Measurements from ENCODE around the gene HLA-DMA.

Gene HLA-DMA

GRCh38 chr6:32912951-32913350 lies 39.9 kb downstream of the HLA-DMA start:
- TF ChIP-seq EZH2phosphoT487 (IDR thresholded peaks at IDR 0.05; ENCODE audit: low read depth) (no peak), CTCF (IDR thresholded peaks at IDR 0.05; ENCODE audit: low read depth, low read length) (no peak)
- peaks cover 18% of the 10 kb centered on the region for H3K4me1 ChIP-seq (ENCODE audit: low read length)
- no peak overlapping the region for H3K9ac ChIP-seq (ENCODE audit: low read length)
- H3K79me2 ChIP-seq (ENCODE audit: low read length), result no peaks in the 10 kb centered on the region
- no peaks in the 10 kb centered on the region for H3K27me3 ChIP-seq (ENCODE audit: low read depth, low read length)
- no peaks in the 10 kb centered on the region for H3K9me3 ChIP-seq (ENCODE audit: insufficient read depth, low read length)
- no peaks in the 10 kb centered on the region for H4K20me1 ChIP-seq (ENCODE audit: insufficient read depth, low read length)
- H3K4me3 ChIP-seq (ENCODE audit: low read length), result no peak overlapping the region
- no peaks in the 10 kb centered on the region for H3K36me3 ChIP-seq (replicated peaks; ENCODE audit: low read depth, low read length)
- H2AFZ ChIP-seq (ENCODE audit: low read depth, low read length), result no peak overlapping the region
- no peak overlapping the region for H3K4me2 ChIP-seq (ENCODE audit: low read length)
- H3K27ac ChIP-seq (ENCODE audit: low read length), result no peak overlapping the region

- H3K27ac ChIP-seq (ENCODE audit: low read length), result no peak overlapping the region
- no peaks in the 10 kb centered on the region for H4K20me1 ChIP-seq (ENCODE audit: insufficient read depth, low read length)
- no peaks in the 10 kb centered on the region for H3K9me3 ChIP-seq (ENCODE audit: insufficient read depth, low read length)
- H3K4me1 ChIP-seq (ENCODE audit: low read length), result 0 out of 2 replicates have a peak, but pooled peaks cover 1% of the 10 kb centered on the region
- no peaks in the 10 kb centered on the region for H3K36me3 ChIP-seq (replicated peaks; ENCODE audit: low read depth, low read length)
- no peaks in the 10 kb centered on the region for H3K79me2 ChIP-seq (ENCODE audit: low read length)
- no peak overlapping the region for H3K9ac ChIP-seq (ENCODE audit: low read length)
- no peaks in the 10 kb centered on the region for H3K27me3 ChIP-seq (ENCODE audit: low read depth, low read length)
- no peak overlapping the region for H3K4me3 ChIP-seq (ENCODE audit: low read length)
- H2AFZ ChIP-seq (ENCODE audit: low read depth, low read length), result no peak overlapping the region
- no peak overlapping the region for H3K4me2 ChIP-seq (ENCODE audit: low read length)
- TF ChIP-seq CTCF (IDR thresholded peaks at IDR 0.05; ENCODE audit: low read depth, low read length), result no peak
- no peak for TF ChIP-seq EZH2phosphoT487 (IDR thresholded peaks at IDR 0.05; ENCODE audit: low read depth)
Measured at GRCh38 chr6:32908897-32909296, 44.0 kb downstream of the HLA-DMA start.

GRCh38 chr6:32906539-32906938 lies 46.4 kb downstream of the HLA-DMA start:
- Histone ChIP-seq H3K4me3 (ENCODE audit: low read length) (no peak overlapping the region), H3K79me2 (ENCODE audit: low read length) (no peaks in the 10 kb centered on the region), H3K9me3 (ENCODE audit: insufficient read depth, low read length) (no peaks in the 10 kb centered on the region), H2AFZ (ENCODE audit: low read depth, low read length) (no peak overlapping the region), H3K27me3 (ENCODE audit: low read depth, low read length) (no peaks in the 10 kb centered on the region), H3K27ac (ENCODE audit: low read length) (no peak overlapping the region), H3K4me2 (ENCODE audit: low read length) (no peak overlapping the region), H3K4me1 (ENCODE audit: low read length) (peaks cover 11% of the 10 kb centered on the region), H4K20me1 (ENCODE audit: insufficient read depth, low read length) (no peaks in the 10 kb centered on the region), H3K36me3 (replicated peaks; ENCODE audit: low read depth, low read length) (peaks cover 1% of the 10 kb centered on the region), H3K9ac (ENCODE audit: low read length) (no peak overlapping the region)
- no peak for TF ChIP-seq EZH2phosphoT487 (IDR thresholded peaks at IDR 0.05; ENCODE audit: low read depth)
- no peak for TF ChIP-seq CTCF (IDR thresholded peaks at IDR 0.05; ENCODE audit: low read depth, low read length)

- H3K4me3 ChIP-seq (ENCODE audit: low read length), result no peak overlapping the region
- no peaks in the 10 kb centered on the region for H3K27me3 ChIP-seq (ENCODE audit: low read depth, low read length)
- no peaks in the 10 kb centered on the region for H4K20me1 ChIP-seq (ENCODE audit: insufficient read depth, low read length)
- H2AFZ ChIP-seq (ENCODE audit: low read depth, low read length), result no peak overlapping the region
- no peak overlapping the region for H3K9ac ChIP-seq (ENCODE audit: low read length)
- no peak for TF ChIP-seq EZH2phosphoT487 (IDR thresholded peaks at IDR 0.05; ENCODE audit: low read depth)
- TF ChIP-seq CTCF (IDR thresholded peaks at IDR 0.05; ENCODE audit: low read depth, low read length), result no peak
- no peaks in the 10 kb centered on the region for H3K9me3 ChIP-seq (ENCODE audit: insufficient read depth, low read length)
- peaks cover 11% of the 10 kb centered on the region for H3K4me1 ChIP-seq (ENCODE audit: low read length)
- H3K27ac ChIP-seq (ENCODE audit: low read length), result no peak overlapping the region
- no peaks in the 10 kb centered on the region for H3K79me2 ChIP-seq (ENCODE audit: low read length)
- no peak overlapping the region for H3K4me2 ChIP-seq (ENCODE audit: low read length)
- H3K36me3 ChIP-seq (replicated peaks; ENCODE audit: low read depth, low read length), result peaks cover 6% of the 10 kb centered on the region
Measured at GRCh38 chr6:32905078-32905477, 47.8 kb downstream of the HLA-DMA start.
